ENCODE measurements around the gene CCT5.

DNA sequence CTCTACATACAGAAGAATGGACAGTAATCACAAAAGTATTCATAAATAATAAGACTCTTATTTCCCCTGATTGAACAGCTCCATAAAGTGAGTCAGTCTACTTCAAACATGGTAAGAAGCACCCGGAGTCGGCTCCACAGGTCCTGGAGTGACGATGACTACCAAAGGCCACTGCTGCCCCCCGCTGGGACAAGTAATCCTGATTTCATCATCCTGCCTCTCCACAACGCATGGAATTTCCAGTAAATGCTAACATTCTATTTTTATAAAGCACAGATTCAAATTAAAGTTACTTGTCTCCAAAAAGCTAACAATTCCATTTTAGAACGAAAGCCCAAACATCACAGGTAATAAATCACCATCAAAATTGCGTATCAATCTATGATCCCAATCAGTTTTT is 16.6 kb upstream of the CCT5 start:
- TF ChIP-seq, protein P1, sequence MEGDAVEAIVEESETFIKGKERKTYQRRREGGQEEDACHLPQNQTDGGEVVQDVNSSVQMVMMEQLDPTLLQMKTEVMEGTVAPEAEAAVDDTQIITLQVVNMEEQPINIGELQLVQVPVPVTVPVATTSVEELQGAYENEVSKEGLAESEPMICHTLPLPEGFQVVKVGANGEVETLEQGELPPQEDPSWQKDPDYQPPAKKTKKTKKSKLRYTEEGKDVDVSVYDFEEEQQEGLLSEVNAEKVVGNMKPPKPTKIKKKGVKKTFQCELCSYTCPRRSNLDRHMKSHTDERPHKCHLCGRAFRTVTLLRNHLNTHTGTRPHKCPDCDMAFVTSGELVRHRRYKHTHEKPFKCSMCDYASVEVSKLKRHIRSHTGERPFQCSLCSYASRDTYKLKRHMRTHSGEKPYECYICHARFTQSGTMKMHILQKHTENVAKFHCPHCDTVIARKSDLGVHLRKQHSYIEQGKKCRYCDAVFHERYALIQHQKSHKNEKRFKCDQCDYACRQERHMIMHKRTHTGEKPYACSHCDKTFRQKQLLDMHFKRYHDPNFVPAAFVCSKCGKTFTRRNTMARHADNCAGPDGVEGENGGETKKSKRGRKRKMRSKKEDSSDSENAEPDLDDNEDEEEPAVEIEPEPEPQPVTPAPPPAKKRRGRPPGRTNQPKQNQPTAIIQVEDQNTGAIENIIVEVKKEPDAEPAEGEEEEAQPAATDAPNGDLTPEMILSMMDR (IDR thresholded peaks at IDR 0.05), result peak in 2 of 6 experiments; percentile 21 to 23
- TF ChIP-seq POLR2A (IDR thresholded peaks at IDR 0.05), result no peak
